ENCODE measurements around the gene THBS1. TPM values are rescaled to one million over a fixed set of nuclear protein-coding genes. Genes with fewer than 3 reads are reported as not detected.

Gene THBS1
- polyA plus RNA-seq, 1 experiment, result 6,610 TPM

DNA sequence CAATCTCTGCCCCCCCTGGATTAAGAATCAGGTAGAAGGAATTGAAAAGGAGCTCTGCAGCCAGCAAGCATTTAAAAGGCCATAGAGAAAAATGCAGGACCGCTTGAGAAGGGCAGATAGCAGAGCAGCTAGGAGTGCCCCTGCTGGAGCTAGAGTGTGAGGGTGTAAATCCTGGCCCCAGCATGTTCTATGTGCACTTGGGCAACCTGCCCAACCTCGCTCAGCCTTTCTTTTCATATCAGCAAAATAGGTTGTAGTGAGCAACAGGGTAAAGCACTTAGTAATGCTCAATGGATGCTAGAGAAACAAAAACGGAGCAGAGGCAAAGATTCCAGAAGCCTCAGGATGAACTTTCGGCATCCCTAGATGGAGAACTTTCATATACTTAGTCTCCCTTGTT is 25.0 kb upstream of the THBS1 start:
- no peak for DNase-seq (ENCODE audit: low read depth)
- CTCF ChIA-PET, result interaction anchor here (1.0 kb wide), 1 partner anchor 12 kb away, joined by 3 read pairs; no protein-coding TSS in a partner anchor
- POLR2A ChIA-PET, result interaction anchor here (0.7 kb wide), 1 partner anchor 50 kb away, joined by 3 read pairs; no protein-coding TSS in a partner anchor
- Histone ChIP-seq H3K36me3 (ENCODE audit: control insufficient read depth, insufficient read depth, low read length) (no peaks in the 10 kb centered on the region), H3K27me3 (ENCODE audit: control insufficient read depth, insufficient read depth, low read length) (no peaks in the 10 kb centered on the region; the same call in 1 of the 2 replicates), H3K4me3 (ENCODE audit: low read depth, low read length) (no peak overlapping the region)
- TF ChIP-seq CTCF (IDR thresholded peaks at IDR 0.05; ENCODE audit: insufficient read depth, low read depth, low read length), result no peak

- DNase-seq (ENCODE audit: low read depth), result no peak
- ChIA-PET CTCF (interaction anchor here (1.0 kb wide), 1 partner anchor 13 kb away, joined by 3 read pairs; no protein-coding TSS in a partner anchor), POLR2A (no interaction called here)
- no peak overlapping the region for H3K4me3 ChIP-seq (ENCODE audit: low read depth, low read length)
- TF ChIP-seq CTCF (IDR thresholded peaks at IDR 0.05; ENCODE audit: insufficient read depth, low read depth, low read length), result no peak
- H3K36me3 ChIP-seq (ENCODE audit: control insufficient read depth, insufficient read depth, low read length), result no peaks in the 10 kb centered on the region
- no peaks in the 10 kb centered on the region; the same call in 1 of the 2 replicates for H3K27me3 ChIP-seq (ENCODE audit: control insufficient read depth, insufficient read depth, low read length)
Observed at GRCh38 chr15:39556461-39556860, 24.4 kb upstream of the THBS1 start.

- POLR2A ChIA-PET, result no interaction called here
- H3K27me3 ChIP-seq (ENCODE audit: control insufficient read depth, insufficient read depth, low read length), result no peaks in the 10 kb centered on the region; the same call in 1 of the 2 replicates
- no peaks in the 10 kb centered on the region for H3K36me3 ChIP-seq (ENCODE audit: control insufficient read depth, insufficient read depth, low read length)
- DNase-seq (ENCODE audit: low read depth), result no peak
- CTCF ChIA-PET, result interaction anchor here (1.5 kb wide), 1 partner anchor 9 kb away, joined by 5 read pairs; no protein-coding TSS in a partner anchor
- TF ChIP-seq CTCF (IDR thresholded peaks at IDR 0.05; ENCODE audit: insufficient read depth, low read depth, low read length), result no peak
- H3K4me3 ChIP-seq (ENCODE audit: low read depth, low read length), result no peak overlapping the region
Observed at GRCh38 chr15:39558421-39558820, 22.5 kb upstream of the THBS1 start.

GRCh38 chr15:39564972-39565665 is 15.8 kb upstream of the THBS1 start:
- Histone ChIP-seq H3K27me3 (ENCODE audit: control insufficient read depth, insufficient read depth, low read length) (no peaks in the 10 kb centered on the region), H3K4me3 (ENCODE audit: low read depth, low read length) (no peak overlapping the region), H3K36me3 (ENCODE audit: control insufficient read depth, insufficient read depth, low read length) (no peaks in the 10 kb centered on the region)
- ChIA-PET CTCF (no interaction called here), POLR2A (no interaction called here)
- no peak for DNase-seq (ENCODE audit: low read depth)
- TF ChIP-seq CTCF (IDR thresholded peaks at IDR 0.05; ENCODE audit: insufficient read depth, low read depth, low read length), result no peak

DNA sequence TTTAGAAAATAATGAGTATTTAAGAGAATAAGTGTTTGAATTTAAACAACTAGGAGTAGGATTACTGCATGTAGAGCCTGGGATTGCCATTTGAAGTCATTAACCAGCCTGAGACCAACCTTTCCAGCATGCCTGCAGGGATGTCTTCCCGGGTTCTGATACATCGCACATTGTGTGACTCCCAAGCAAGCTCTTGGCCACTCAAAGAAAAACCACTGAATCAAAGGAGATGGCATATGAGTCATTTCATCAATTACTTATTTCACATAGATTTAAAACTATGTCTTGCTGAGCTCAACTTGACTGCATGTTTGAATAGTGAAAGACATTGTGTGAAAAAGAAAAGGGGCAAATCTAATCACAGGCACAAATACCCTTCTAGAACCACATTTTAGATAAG is 15.0 kb upstream of the THBS1 start:
- no peak for DNase-seq (ENCODE audit: low read depth)
- no peaks in the 10 kb centered on the region for H3K36me3 ChIP-seq (ENCODE audit: control insufficient read depth, insufficient read depth, low read length)
- ChIA-PET POLR2A (no interaction called here), CTCF (no interaction called here)
- H3K27me3 ChIP-seq (ENCODE audit: control insufficient read depth, insufficient read depth, low read length), result no peaks in the 10 kb centered on the region
- no peak overlapping the region for H3K4me3 ChIP-seq (ENCODE audit: low read depth, low read length)
- no peak for TF ChIP-seq CTCF (IDR thresholded peaks at IDR 0.05; ENCODE audit: insufficient read depth, low read depth, low read length)
